ENCODE data around the gene NNMT.

The NNMT gene

GRCh38 chr11:114285599-114285998, 10.6 kb upstream of the NNMT start:
- no peak for DNase-seq

GRCh38 chr11:114286229-114286628, 10.0 kb upstream of the NNMT start:
- DNase-seq = no peak

GRCh38 chr11:114287154-114287553, 9.0 kb upstream of the NNMT start:
- no peak for DNase-seq

- no peak for DNase-seq
These were observed 8.1 kb upstream of the NNMT start for GRCh38 chr11:114288136-114288535.

- no peak for DNase-seq
These were observed 6.4 kb upstream of the NNMT start for GRCh38 chr11:114289779-114290178.

- DNase-seq = no peak
These were observed 5.5 kb upstream of the NNMT start for GRCh38 chr11:114290503-114291235.

GRCh38 chr11:114291381-114291780, 4.8 kb upstream of the NNMT start:
- no peak for DNase-seq

- no peak for DNase-seq
These were observed 4.1 kb upstream of the NNMT start for GRCh38 chr11:114291842-114292680.

GRCh38 chr11:114293201-114293711, 2.9 kb upstream of the NNMT start:
- DNase-seq = no peak

GRCh38 chr11:114296605-114297372, 590 bp downstream of the NNMT start:
- DNase-seq = no peak

GRCh38 chr11:114297806-114298709, 1.9 kb downstream of the NNMT start:
- DNase-seq = no peak

- DNase-seq = no peak
These were observed 2.5 kb downstream of the NNMT start for GRCh38 chr11:114298710-114299109.

- no peak for DNase-seq
These were observed 4.9 kb downstream of the NNMT start for GRCh38 chr11:114301088-114301487.

GRCh38 chr11:114301927-114302326, 5.7 kb downstream of the NNMT start:
- no peak for DNase-seq

GRCh38 chr11:114302663-114303062, 6.5 kb downstream of the NNMT start:
- DNase-seq = no peak

GRCh38 chr11:114304065-114304464, 7.9 kb downstream of the NNMT start:
- DNase-seq = no peak

GRCh38 chr11:114304969-114305368, 8.8 kb downstream of the NNMT start:
- no peak for DNase-seq

- DNase-seq = no peak
These were observed 11.5 kb downstream of the NNMT start for GRCh38 chr11:114307524-114308203.

GRCh38 chr11:114308689-114309089, 12.5 kb downstream of the NNMT start:
- no peak for DNase-seq

GRCh38 chr11:114309517-114309916, 13.3 kb downstream of the NNMT start:
- no peak for DNase-seq

GRCh38 chr11:114310095-114310494, 13.9 kb downstream of the NNMT start:
- DNase-seq = no peak

GRCh38 chr11:114311946-114312345, 15.7 kb downstream of the NNMT start:
- DNase-seq = no peak

Measured in NCI-H1092 treated with DMSO at 0.1 percent for 48 hours (cell line).